ENCODE data around the gene STK33. TPM values are rescaled to one million over a fixed set of nuclear protein-coding genes. Genes with fewer than 3 reads are reported as not detected.

Gene STK33
- total and polyA plus RNA-seq, 2 donors (not counting 3 experiments of a cell fraction or from before 2014, with no cell fraction given), result 0.63 to 3.4 TPM

GRCh38 chr11:8541448-8541847 lies 52.6 kb downstream of the STK33 start:
- no peak overlapping the region for H3K4me3 ChIP-seq (replicated peaks in 1 of 3; ENCODE audit: insufficient read depth in 1 of 3, low read depth in 1 of 3, low read length in 3 of 3)
- no peaks in the 10 kb centered on the region for H3K9me3 ChIP-seq (replicated peaks; ENCODE audit: control insufficient read depth, insufficient read depth, low read length)
- H2AFZ ChIP-seq (ENCODE audit: low read depth, low read length), result no peak overlapping the region
- DNase-seq (ENCODE audit: low read depth, low spot score) (no peak), FAIRE-seq (no peak)
- H3K27ac ChIP-seq (ENCODE audit: insufficient read depth, low read depth, low read length), result no peak overlapping the region
- no peak overlapping the region for H3K9ac ChIP-seq (replicated peaks; ENCODE audit: extremely low read depth, insufficient read depth, low read length)
- no peaks in the 10 kb centered on the region for H3K4me1 ChIP-seq (ENCODE audit: control insufficient read depth, extremely low read depth, insufficient read depth, low read length)
- intact Hi-C loops (cut with micrococcal nuclease) (no loop called here), dilution Hi-C loops (cut with MboI; ENCODE audit: extremely low pct_ligation_motif_present, low sequenced_read_pairs) (no loop called here)
- CTCF ChIA-PET, result interaction anchor here (0.7 kb wide), 1 partner anchor 25 kb away, joined by 3 read pairs; no protein-coding TSS in a partner anchor
- POLR2A ChIA-PET, result no interaction called here
- H3K79me2 ChIP-seq (ENCODE audit: control insufficient read depth, insufficient read depth, low read length), result no peaks in the 10 kb centered on the region
- H3K27me3 ChIP-seq (ENCODE audit: control insufficient read depth in 2 of 2, insufficient read depth in 2 of 2, low read length in 2 of 2), result no peaks in the 10 kb centered on the region
- H3K4me2 ChIP-seq (ENCODE audit: insufficient read depth, low read length), result no peak overlapping the region
- TF ChIP-seq POLR2A (IDR thresholded peaks at IDR 0.05; ENCODE audit: low read depth, low read length) (no peak), JUN (IDR thresholded peaks at IDR 0.05; ENCODE audit: borderline replicate concordance, insufficient read depth, insufficient read length, low read depth) (no peak), CTCF (IDR thresholded peaks at IDR 0.05; ENCODE audit: extremely low read depth in 1 of 2, insufficient read depth in 1 of 2, low read depth in 1 of 2, low read length in 2 of 2) (no peak), FOS (IDR thresholded peaks at IDR 0.05; ENCODE audit: borderline replicate concordance, insufficient read depth, low read length) (no peak), MAX (IDR thresholded peaks at IDR 0.05; ENCODE audit: insufficient read depth, insufficient read length) (no peak), MYC (IDR thresholded peaks at IDR 0.05; ENCODE audit: low read depth, low read length) (no peak), POLR2AphosphoS5 (IDR thresholded peaks at IDR 0.05; ENCODE audit: insufficient read depth, low read depth, low read length) (no peak), GATA2 (IDR thresholded peaks at IDR 0.05; ENCODE audit: insufficient read depth, insufficient read length, low read depth, low read length) (no peak), EZH2 (IDR thresholded peaks at IDR 0.05; ENCODE audit: borderline replicate concordance, low read depth, low read length, severe bottlenecking) (no peak)
- no peaks in the 10 kb centered on the region for H3K9me1 ChIP-seq (replicated peaks; ENCODE audit: control insufficient read depth, extremely low read depth, insufficient read depth, low read length)
- no TSS peak for BruUV-seq (replicated peaks)
- H4K20me1 ChIP-seq (replicated peaks; ENCODE audit: control insufficient read depth, extremely low read depth, insufficient read depth, low read length), result no peaks in the 10 kb centered on the region
- H3K36me3 ChIP-seq (ENCODE audit: control insufficient read depth in 2 of 2, extremely low read depth in 1 of 2, insufficient read depth in 2 of 2, low read length in 2 of 2), result no peaks in the 10 kb centered on the region
